ENCODE data around the gene SCT.
A peak's percentile ranks its signal among the peaks of the same experiment; 100 is the strongest.

The SCT gene

GRCh38 chr11:662689-663274 is 35.8 kb upstream of the SCT start:
- Histone ChIP-seq H3K9me3 (no peaks in the 10 kb centered on the region), H3K4me3 (ENCODE audit: low read depth, low read length) (no peak overlapping the region), H3K27me3 (no peaks in the 10 kb centered on the region), H3K36me3 (no peaks in the 10 kb centered on the region; the same call in none of the 2 replicates), H3K4me1 (no peaks in the 10 kb centered on the region)
- TF ChIP-seq CTCF (IDR thresholded peaks at IDR 0.05; ENCODE audit: low read depth, low read length): peak; percentile 56
- peak; percentile 63 for DNase-seq

GRCh38 chr11:660681-661444 is 33.9 kb upstream of the SCT start:
- H3K36me3 ChIP-seq: no peaks in the 10 kb centered on the region; the same call in none of the 2 replicates

GRCh38 chr11:660281-660680 is 33.3 kb upstream of the SCT start:
- no peaks in the 10 kb centered on the region for H3K27me3 ChIP-seq
- H3K4me3 ChIP-seq (ENCODE audit: low read depth, low read length): no peak overlapping the region
- DNase-seq: no peak
- H3K4me1 ChIP-seq: no peaks in the 10 kb centered on the region
- no peak for TF ChIP-seq CTCF (IDR thresholded peaks at IDR 0.05; ENCODE audit: low read depth, low read length)
- H3K9me3 ChIP-seq: no peaks in the 10 kb centered on the region
- no peaks in the 10 kb centered on the region; the same call in none of the 2 replicates for H3K36me3 ChIP-seq

More at GRCh38 chr11:660681-661444, 33.9 kb upstream of the SCT start:
- Histone ChIP-seq H3K27me3 (no peaks in the 10 kb centered on the region), H3K4me3 (ENCODE audit: low read depth, low read length) (no peak overlapping the region), H3K9me3 (no peaks in the 10 kb centered on the region), H3K4me1 (no peaks in the 10 kb centered on the region)
- TF ChIP-seq CTCF (IDR thresholded peaks at IDR 0.05; ENCODE audit: low read depth, low read length): no peak
- no peak for DNase-seq

- Histone ChIP-seq H3K36me3 (no peaks in the 10 kb centered on the region; the same call in none of the 2 replicates), H3K4me1 (no peaks in the 10 kb centered on the region), H3K9me3 (no peaks in the 10 kb centered on the region), H3K4me3 (ENCODE audit: low read depth, low read length) (no peak overlapping the region), H3K27me3 (no peaks in the 10 kb centered on the region)
- no peak for DNase-seq
- no peak for TF ChIP-seq CTCF (IDR thresholded peaks at IDR 0.05; ENCODE audit: low read depth, low read length)
Measured at GRCh38 chr11:659532-660085, 32.6 kb upstream of the SCT start.

- no peak for DNase-seq
- H3K4me3 ChIP-seq (ENCODE audit: low read depth, low read length): no peak overlapping the region
- TF ChIP-seq CTCF (IDR thresholded peaks at IDR 0.05; ENCODE audit: low read depth, low read length): no peak
- no peaks in the 10 kb centered on the region for H3K4me1 ChIP-seq
- no peaks in the 10 kb centered on the region; the same call in 1 of the 2 replicates for H3K36me3 ChIP-seq
- H3K9me3 ChIP-seq: no peaks in the 10 kb centered on the region
- no peaks in the 10 kb centered on the region for H3K27me3 ChIP-seq
Measured at GRCh38 chr11:657691-658126, 30.7 kb upstream of the SCT start.

GRCh38 chr11:656866-657265 is 29.9 kb upstream of the SCT start:
- Histone ChIP-seq H3K9me3 (no peaks in the 10 kb centered on the region), H3K27me3 (no peaks in the 10 kb centered on the region), H3K4me1 (no peaks in the 10 kb centered on the region), H3K4me3 (ENCODE audit: low read depth, low read length) (no peak overlapping the region), H3K36me3 (no peaks in the 10 kb centered on the region)
- TF ChIP-seq CTCF (IDR thresholded peaks at IDR 0.05; ENCODE audit: low read depth, low read length): no peak
- no peak for DNase-seq

Measured in BE2C (cell line).